ENCODE data around the gene GINS1.

Gene GINS1

GRCh38 chr20:25452333-25452732 lies 44.9 kb downstream of the GINS1 start:
- no peak overlapping the region for H3K4me2 ChIP-seq (ENCODE audit: low read length)
- H4K20me1 ChIP-seq (ENCODE audit: insufficient read depth, low read length) = no peaks in the 10 kb centered on the region
- no peak overlapping the region for H3K27ac ChIP-seq (ENCODE audit: low read depth, low read length, poor library complexity, severe bottlenecking)
- H3K9me2 ChIP-seq (ENCODE audit: low read depth, low read length) = no peaks in the 10 kb centered on the region
- no peak overlapping the region for H3K9ac ChIP-seq (ENCODE audit: low read length)
- no peaks in the 10 kb centered on the region for H3K4me1 ChIP-seq (ENCODE audit: insufficient read depth, low read length, severe bottlenecking)
- no peak overlapping the region for H2AFZ ChIP-seq (ENCODE audit: low read length)
- no peak overlapping the region for H3K4me3 ChIP-seq (ENCODE audit: low read depth, low read length, poor library complexity, severe bottlenecking)
- no peaks in the 10 kb centered on the region for H3F3A ChIP-seq (ENCODE audit: insufficient read depth, low read length)
- H3K9me3 ChIP-seq (ENCODE audit: low read length) = no peaks in the 10 kb centered on the region
- H3K79me2 ChIP-seq (ENCODE audit: insufficient read depth, low read length) = no peaks in the 10 kb centered on the region
- peaks cover 17% of the 10 kb centered on the region for H3K36me3 ChIP-seq (ENCODE audit: insufficient read depth, low read length)
- TF ChIP-seq, protein P1, sequence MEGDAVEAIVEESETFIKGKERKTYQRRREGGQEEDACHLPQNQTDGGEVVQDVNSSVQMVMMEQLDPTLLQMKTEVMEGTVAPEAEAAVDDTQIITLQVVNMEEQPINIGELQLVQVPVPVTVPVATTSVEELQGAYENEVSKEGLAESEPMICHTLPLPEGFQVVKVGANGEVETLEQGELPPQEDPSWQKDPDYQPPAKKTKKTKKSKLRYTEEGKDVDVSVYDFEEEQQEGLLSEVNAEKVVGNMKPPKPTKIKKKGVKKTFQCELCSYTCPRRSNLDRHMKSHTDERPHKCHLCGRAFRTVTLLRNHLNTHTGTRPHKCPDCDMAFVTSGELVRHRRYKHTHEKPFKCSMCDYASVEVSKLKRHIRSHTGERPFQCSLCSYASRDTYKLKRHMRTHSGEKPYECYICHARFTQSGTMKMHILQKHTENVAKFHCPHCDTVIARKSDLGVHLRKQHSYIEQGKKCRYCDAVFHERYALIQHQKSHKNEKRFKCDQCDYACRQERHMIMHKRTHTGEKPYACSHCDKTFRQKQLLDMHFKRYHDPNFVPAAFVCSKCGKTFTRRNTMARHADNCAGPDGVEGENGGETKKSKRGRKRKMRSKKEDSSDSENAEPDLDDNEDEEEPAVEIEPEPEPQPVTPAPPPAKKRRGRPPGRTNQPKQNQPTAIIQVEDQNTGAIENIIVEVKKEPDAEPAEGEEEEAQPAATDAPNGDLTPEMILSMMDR (IDR thresholded peaks at IDR 0.05; ENCODE audit: low read length) = no peak
- no peak for TF ChIP-seq EZH2 (IDR thresholded peaks at IDR 0.05; ENCODE audit: borderline replicate concordance, low read length)
- H3K27me3 ChIP-seq (ENCODE audit: insufficient read depth, low read length) = no peaks in the 10 kb centered on the region

GRCh38 chr20:25453035-25453810 lies 45.8 kb downstream of the GINS1 start:
- no peaks in the 10 kb centered on the region for H3K4me1 ChIP-seq (ENCODE audit: insufficient read depth, low read length, severe bottlenecking)
- H3K27ac ChIP-seq (ENCODE audit: low read depth, low read length, poor library complexity, severe bottlenecking) = no peak overlapping the region
- H3F3A ChIP-seq (ENCODE audit: insufficient read depth, low read length) = no peaks in the 10 kb centered on the region
- no peaks in the 10 kb centered on the region for H3K27me3 ChIP-seq (ENCODE audit: insufficient read depth, low read length)
- no peaks in the 10 kb centered on the region for H3K79me2 ChIP-seq (ENCODE audit: insufficient read depth, low read length)
- peaks cover 8% of the 10 kb centered on the region for H3K36me3 ChIP-seq (ENCODE audit: insufficient read depth, low read length)
- no peak overlapping the region for H3K4me2 ChIP-seq (ENCODE audit: low read length)
- no peaks in the 10 kb centered on the region for H3K9me3 ChIP-seq (ENCODE audit: low read length)
- H3K9ac ChIP-seq (ENCODE audit: low read length) = no peak overlapping the region
- TF ChIP-seq, protein P1 (IDR thresholded peaks at IDR 0.05; ENCODE audit: low read length) = no peak
- TF ChIP-seq EZH2 (IDR thresholded peaks at IDR 0.05; ENCODE audit: borderline replicate concordance, low read length) = no peak
- no peaks in the 10 kb centered on the region for H3K9me2 ChIP-seq (ENCODE audit: low read depth, low read length)
- no peaks in the 10 kb centered on the region for H4K20me1 ChIP-seq (ENCODE audit: insufficient read depth, low read length)
- no peak overlapping the region for H2AFZ ChIP-seq (ENCODE audit: low read length)
- H3K4me3 ChIP-seq (ENCODE audit: low read depth, low read length, poor library complexity, severe bottlenecking) = no peak overlapping the region

DNA sequence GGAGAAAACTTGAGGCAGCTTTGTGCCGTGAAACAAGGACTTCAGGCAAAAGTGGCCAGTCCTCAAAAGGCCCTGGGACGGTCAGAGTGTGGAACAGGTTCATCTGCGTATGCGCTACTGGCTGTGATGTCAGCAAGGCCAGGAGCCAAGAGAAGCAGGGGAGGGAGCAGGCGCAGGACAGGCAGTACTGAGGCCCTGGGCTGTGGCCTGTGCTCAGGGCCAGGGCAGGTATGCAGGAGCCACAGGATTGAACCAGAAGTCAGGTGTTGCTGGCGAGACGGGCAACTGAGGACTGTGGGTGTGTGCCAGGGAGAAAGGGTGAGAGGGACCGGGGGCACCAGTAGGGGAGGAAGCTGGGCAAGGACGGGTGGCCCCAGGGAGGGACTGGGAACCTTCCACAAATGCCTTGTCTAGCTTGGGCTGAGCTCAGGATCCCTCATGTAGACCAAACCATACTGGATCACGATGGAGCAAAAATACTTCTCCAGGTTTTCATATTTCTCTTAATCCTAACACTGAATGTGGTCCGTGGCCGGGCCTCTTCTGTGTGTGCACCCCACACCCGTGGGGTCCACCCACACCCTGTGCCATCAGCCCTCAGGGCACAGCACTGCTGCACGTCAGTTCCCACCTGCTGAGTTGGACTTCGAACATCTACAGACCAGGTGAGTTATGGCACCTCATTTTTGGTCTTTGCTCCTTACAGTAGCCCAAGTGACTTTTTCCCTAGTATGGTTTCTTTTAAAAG lies 46.9 kb downstream of the GINS1 start:
- no peaks in the 10 kb centered on the region for H3K4me1 ChIP-seq (ENCODE audit: insufficient read depth, low read length, severe bottlenecking)
- H3K79me2 ChIP-seq (ENCODE audit: insufficient read depth, low read length) = no peaks in the 10 kb centered on the region
- no peaks in the 10 kb centered on the region for H3K27me3 ChIP-seq (ENCODE audit: insufficient read depth, low read length)
- H3F3A ChIP-seq (ENCODE audit: insufficient read depth, low read length) = no peaks in the 10 kb centered on the region
- H3K4me3 ChIP-seq (ENCODE audit: low read depth, low read length, poor library complexity, severe bottlenecking) = no peak overlapping the region
- no peaks in the 10 kb centered on the region for H3K9me3 ChIP-seq (ENCODE audit: low read length)
- H3K36me3 ChIP-seq (ENCODE audit: insufficient read depth, low read length) = no peaks in the 10 kb centered on the region; the same call in 1 of the 2 replicates
- TF ChIP-seq EZH2 (IDR thresholded peaks at IDR 0.05; ENCODE audit: borderline replicate concordance, low read length) = no peak
- TF ChIP-seq, protein P1 (IDR thresholded peaks at IDR 0.05; ENCODE audit: low read length) = no peak
- no peak overlapping the region for H2AFZ ChIP-seq (ENCODE audit: low read length)
- no peak overlapping the region for H3K9ac ChIP-seq (ENCODE audit: low read length)
- H3K9me2 ChIP-seq (ENCODE audit: low read depth, low read length) = no peaks in the 10 kb centered on the region
- H3K27ac ChIP-seq (ENCODE audit: low read depth, low read length, poor library complexity, severe bottlenecking) = no peak overlapping the region
- no peaks in the 10 kb centered on the region for H4K20me1 ChIP-seq (ENCODE audit: insufficient read depth, low read length)
- H3K4me2 ChIP-seq (ENCODE audit: low read length) = no peak overlapping the region
